Measurements from ENCODE around the gene SAMD15. TPM values are rescaled to one million over a fixed set of nuclear protein-coding genes. Genes with fewer than 3 reads are reported as not detected.

The SAMD15 gene
- total RNA-seq, 1 donor from 2014 or later = 0.29 TPM

DNA sequence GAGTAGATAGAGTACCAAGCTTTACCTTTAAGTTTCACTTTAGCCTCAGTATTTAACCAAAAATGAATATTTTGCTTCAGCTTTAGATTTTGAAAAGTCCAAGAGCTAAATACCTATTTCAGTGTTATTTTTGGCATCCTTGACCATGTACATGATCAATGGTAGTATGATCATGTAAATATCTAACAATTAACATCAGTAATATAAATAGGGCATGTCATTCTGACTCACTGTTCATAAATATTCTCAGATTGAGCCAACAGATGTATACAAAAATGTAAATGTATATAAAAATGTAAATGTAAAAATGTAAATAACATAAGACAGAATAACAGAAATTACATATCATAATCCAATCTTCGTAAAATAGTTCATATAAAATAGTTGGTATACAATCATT lies 61.4 kb downstream of the SAMD15 start:
- Mint-ChIP-seq H3K27ac (no peak overlapping the region), H3K27me3 (ENCODE audit: insufficient read depth) (no peaks in the 10 kb centered on the region), H3K4me1 (ENCODE audit: low read depth) (no peaks in the 10 kb centered on the region), H3K4me3 (no peak overlapping the region), H3K36me3 (ENCODE audit: low read depth) (peaks cover 27% of the 10 kb centered on the region), H3K9me3 (no peaks in the 10 kb centered on the region)
- intact Hi-C loops (cut with micrococcal nuclease) = no loop called here
- DNase-seq (ENCODE audit: low spot score) = no peak

DNA sequence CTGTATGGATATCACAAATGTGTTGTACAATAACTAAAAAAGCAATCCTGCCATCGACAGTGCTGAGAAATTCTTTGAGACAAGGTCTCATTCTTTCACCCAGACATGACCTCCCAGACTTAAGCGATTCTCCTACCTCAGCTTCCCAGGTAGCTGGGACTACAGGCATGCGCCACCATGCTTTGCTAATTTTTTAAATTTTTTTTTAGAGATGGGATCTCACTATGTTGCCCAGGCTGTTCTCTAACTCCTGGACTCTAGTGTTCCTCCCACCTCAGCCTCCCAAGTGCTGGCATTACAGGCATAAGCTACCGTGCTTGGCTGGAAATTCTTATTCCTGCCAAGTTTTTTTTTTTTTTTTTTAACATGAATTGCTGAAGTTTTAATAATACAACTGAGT lies 62.7 kb downstream of the SAMD15 start:
- peaks cover 24% of the 10 kb centered on the region for H3K36me3 Mint-ChIP-seq (ENCODE audit: low read depth)
- no peaks in the 10 kb centered on the region for H3K9me3 Mint-ChIP-seq
- no peak for DNase-seq (ENCODE audit: low spot score)
- no peak overlapping the region for H3K4me3 Mint-ChIP-seq
- H3K4me1 Mint-ChIP-seq (ENCODE audit: low read depth) = no peaks in the 10 kb centered on the region
- intact Hi-C loops (cut with micrococcal nuclease) = no loop called here
- H3K27me3 Mint-ChIP-seq (ENCODE audit: insufficient read depth) = no peaks in the 10 kb centered on the region
- no peak overlapping the region for H3K27ac Mint-ChIP-seq

Other genes starting within 250 kb of the SAMD15 start
- gene ZDHHC22, start 235.6 kb upstream of the SAMD15 start, total RNA-seq = not detected in 2 replicates
- 1.6 TPM in 2 replicates for gene TMEM63C, start 195.6 kb upstream of the SAMD15 start, total RNA-seq
- gene NGB, start 106.2 kb upstream of the SAMD15 start, total RNA-seq = not detected in 2 replicates
- 20.5 and 22.1 TPM in 2 replicates for gene POMT2, start 56.5 kb upstream of the SAMD15 start, total RNA-seq
- 5.3 and 7.0 TPM in 2 replicates for gene GSTZ1, start 56.3 kb upstream of the SAMD15 start, total RNA-seq
- gene TMED8, start 285 bp upstream of the SAMD15 start, total RNA-seq = 28.1 and 28.4 TPM in 2 replicates
- 0.18 and 0.91 TPM in 2 replicates for gene NOXRED1, start 46.1 kb downstream of the SAMD15 start, total RNA-seq
- gene VIPAS39, start 80.2 kb downstream of the SAMD15 start, total RNA-seq = 17.3 and 18.7 TPM in 2 replicates
- gene AHSA1, start 80.7 kb downstream of the SAMD15 start, total RNA-seq = 370 and 383 TPM in 2 replicates
- gene ISM2, start 121.4 kb downstream of the SAMD15 start, total RNA-seq = 0.08 TPM in 1 of 2 replicates, not detected in the other
- 29.9 and 31.9 TPM in 2 replicates for gene SPTLC2, start 239.3 kb downstream of the SAMD15 start, total RNA-seq